Measurements from ENCODE around the gene GAB2.
"Not testable (repeated sequence)": the region's sequence is repeated elsewhere in the genome, so short reads cannot be mapped to it uniquely, and the experiment has no call there.

Gene GAB2

GRCh38 chr11:78277314-78277994, 140.2 kb downstream of the GAB2 start:
- no peak for DNase-seq (ENCODE audit: low spot score)

- DNase-seq (ENCODE audit: low spot score), result no peak
Observed at GRCh38 chr11:78276311-78276710, 141.3 kb downstream of the GAB2 start.

- no peak for DNase-seq (ENCODE audit: low spot score)
Observed at GRCh38 chr11:78274739-78275138, 142.9 kb downstream of the GAB2 start.

GRCh38 chr11:78272625-78273269, 144.9 kb downstream of the GAB2 start:
- DNase-seq (ENCODE audit: low spot score), result not testable (repeated sequence)

GRCh38 chr11:78271801-78272200, 145.8 kb downstream of the GAB2 start:
- not testable (repeated sequence) for DNase-seq (ENCODE audit: low spot score)

GRCh38 chr11:78270971-78271370, 146.6 kb downstream of the GAB2 start:
- no peak for DNase-seq (ENCODE audit: low spot score)

GRCh38 chr11:78269806-78270205, 147.8 kb downstream of the GAB2 start:
- no peak for DNase-seq (ENCODE audit: low spot score)

GRCh38 chr11:78268591-78269410, 148.8 kb downstream of the GAB2 start:
- no peak for DNase-seq (ENCODE audit: low spot score)

GRCh38 chr11:78266451-78266850, 151.2 kb downstream of the GAB2 start:
- DNase-seq (ENCODE audit: low spot score), result no peak

GRCh38 chr11:78265326-78265725, 152.3 kb downstream of the GAB2 start:
- DNase-seq (ENCODE audit: low spot score), result no peak

- no peak for DNase-seq (ENCODE audit: low spot score)
Observed at GRCh38 chr11:78262691-78263090, 154.9 kb downstream of the GAB2 start.

GRCh38 chr11:78262238-78262637, 155.4 kb downstream of the GAB2 start:
- no peak for DNase-seq (ENCODE audit: low spot score)

- DNase-seq (ENCODE audit: low spot score), result no peak
Observed at GRCh38 chr11:78261828-78262227, 155.8 kb downstream of the GAB2 start.

- no peak for DNase-seq (ENCODE audit: low spot score)
Observed at GRCh38 chr11:78261367-78261766, 156.3 kb downstream of the GAB2 start.

- DNase-seq (ENCODE audit: low spot score), result no peak
Observed at GRCh38 chr11:78259777-78260487, 157.7 kb downstream of the GAB2 start.

- DNase-seq (ENCODE audit: low spot score), result no peak
Observed at GRCh38 chr11:78257654-78258053, 160.0 kb downstream of the GAB2 start.

GRCh38 chr11:78256962-78257361, 160.7 kb downstream of the GAB2 start:
- no peak for DNase-seq (ENCODE audit: low spot score)

GRCh38 chr11:78255919-78256318, 161.7 kb downstream of the GAB2 start:
- DNase-seq (ENCODE audit: low spot score), result no peak

GRCh38 chr11:78254268-78254667, 163.4 kb downstream of the GAB2 start:
- no peak for DNase-seq (ENCODE audit: low spot score)

GRCh38 chr11:78253797-78254196, 163.8 kb downstream of the GAB2 start:
- DNase-seq (ENCODE audit: low spot score), result no peak

- no peak for DNase-seq (ENCODE audit: low spot score)
Observed at GRCh38 chr11:78251083-78251775, 166.4 kb downstream of the GAB2 start.

GRCh38 chr11:78250099-78250498, 167.5 kb downstream of the GAB2 start:
- DNase-seq (ENCODE audit: low spot score), result no peak
